NK-92 treated with Interleukin-12 subunit alpha and Interleukin-12 subunit beta, amount 100 ng/mL, for 24 hours (cell line): ENCODE measurements around the gene TSPAN2.

Experiments used
- DNase-seq: peaks from one replicate; lab custom pipeline; 2025; lab: John Stamatoyannopoulos, UW

Gene TSPAN2

DNA sequence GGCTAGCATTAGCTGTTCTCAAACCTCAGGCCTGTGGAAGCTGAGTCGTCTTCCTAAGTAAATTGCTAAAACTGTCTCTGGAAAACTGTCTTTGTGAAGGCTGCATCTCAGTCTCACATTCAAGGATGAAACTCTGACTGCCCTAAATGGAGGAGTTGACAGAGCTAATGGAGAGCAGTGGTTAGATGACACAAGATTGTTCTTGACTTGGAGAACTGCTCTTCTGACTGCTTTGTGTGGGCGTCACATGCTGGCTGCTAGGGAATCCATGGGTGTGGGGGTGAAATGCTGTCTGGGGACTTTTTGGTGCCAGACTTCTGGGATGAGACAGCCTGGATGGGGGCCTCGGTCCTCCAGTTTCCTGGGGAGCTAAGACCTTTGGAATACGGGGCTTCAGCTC lies 24.5 kb upstream of the TSPAN2 start:
- no peak for DNase-seq

DNA sequence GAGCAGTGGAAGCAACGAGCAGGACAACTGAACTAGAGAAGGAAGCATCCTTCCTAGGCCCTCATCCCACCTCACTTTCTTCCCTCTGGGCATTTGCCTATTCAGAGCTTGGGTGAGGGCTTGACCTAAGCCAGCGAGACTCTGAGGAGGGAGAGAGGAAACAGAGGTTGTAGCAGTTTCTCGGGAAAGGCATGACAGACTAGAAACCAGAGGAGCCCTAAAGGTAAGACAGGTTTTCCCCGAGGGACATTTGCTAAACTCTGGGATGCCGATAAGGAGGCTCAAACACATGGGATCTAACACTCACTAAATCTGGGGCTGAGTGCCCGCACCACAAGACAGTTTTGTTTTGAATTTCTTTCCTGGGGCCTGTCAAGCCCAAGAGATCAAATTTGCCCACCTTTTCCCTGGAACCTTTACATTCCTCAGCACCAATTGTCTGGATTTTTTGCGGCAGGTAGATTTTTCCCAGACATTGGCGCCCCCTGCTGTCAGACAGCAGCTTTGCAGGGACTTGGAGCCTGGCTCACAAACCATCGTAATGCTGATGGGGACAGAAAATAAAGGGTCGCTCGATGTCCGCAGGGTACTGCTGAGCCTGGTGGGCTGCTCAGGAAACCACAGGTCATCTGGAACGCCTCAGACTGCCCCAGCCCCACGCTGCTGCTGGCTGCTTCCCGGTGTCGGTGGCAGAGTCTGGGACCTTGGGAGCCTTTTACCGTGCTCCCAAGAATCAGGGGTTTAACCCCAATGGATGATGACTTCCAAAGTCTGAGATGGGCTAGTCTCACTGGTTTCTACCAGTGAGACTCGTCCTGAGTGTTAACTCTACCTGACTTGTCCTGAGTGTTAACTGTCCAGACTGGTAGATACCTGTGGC lies 23.4 kb upstream of the TSPAN2 start:
- no peak for DNase-seq

GRCh38 chr1:115107516-115108260 lies 18.4 kb upstream of the TSPAN2 start:
- no peak for DNase-seq

- DNase-seq, result no peak
Observed at GRCh38 chr1:115105831-115106230, 16.5 kb upstream of the TSPAN2 start.

DNA sequence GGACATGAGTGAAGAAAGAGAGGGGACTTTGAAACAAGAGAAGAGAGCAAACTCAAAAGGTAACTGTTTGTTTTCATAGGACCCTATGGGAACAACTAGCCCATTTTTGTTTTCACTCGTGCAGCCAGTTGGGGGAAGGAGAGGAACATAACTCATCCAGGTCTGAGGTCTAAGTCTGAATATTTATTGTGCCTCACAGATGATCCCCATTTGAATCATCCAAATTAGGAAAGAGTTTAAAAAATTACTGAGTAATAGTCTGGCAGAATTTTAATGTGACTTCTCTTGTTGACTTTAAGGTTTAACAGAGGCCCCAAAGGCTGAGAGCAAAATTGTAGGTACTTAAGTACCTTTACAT lies 10.4 kb upstream of the TSPAN2 start:
- no peak for DNase-seq

DNA sequence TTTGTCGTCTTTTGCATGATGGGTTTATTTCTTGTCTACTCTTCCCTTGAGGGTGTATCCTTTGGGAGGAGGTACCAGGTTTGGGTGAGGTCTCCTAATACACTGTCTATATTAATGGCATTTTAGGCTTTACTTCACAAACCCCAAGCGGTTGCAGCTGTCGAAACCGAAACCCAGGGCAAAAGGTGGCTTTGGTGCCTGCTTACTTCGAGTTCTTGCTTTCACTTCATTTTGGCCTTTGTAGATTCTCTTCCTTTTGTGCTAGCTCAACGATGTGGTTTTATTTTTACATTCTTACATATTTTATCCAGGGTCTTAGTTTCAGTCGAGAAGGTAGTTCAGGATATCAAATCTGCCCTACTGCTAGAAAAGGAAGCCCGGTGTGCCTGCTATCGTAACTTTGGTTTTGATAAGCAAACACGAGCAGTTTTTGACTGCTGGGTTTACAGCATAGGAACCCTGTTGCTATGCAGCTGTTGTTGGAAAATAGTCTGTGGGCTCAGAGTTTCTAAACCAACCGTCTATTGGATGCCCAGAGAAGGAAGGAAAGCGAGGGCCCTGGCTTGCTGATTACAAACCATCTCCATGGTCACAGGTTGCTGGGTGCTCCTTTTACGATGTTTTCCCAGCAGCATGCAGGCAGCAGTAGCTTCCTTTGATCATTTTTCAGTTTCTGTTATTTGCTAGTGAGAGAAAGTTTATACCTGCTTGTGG lies 9.8 kb upstream of the TSPAN2 start:
- peak; percentile 50 for DNase-seq

GRCh38 chr1:115092175-115092574 lies 2.9 kb upstream of the TSPAN2 start:
- DNase-seq, result no peak

GRCh38 chr1:115091572-115091971 lies 2.3 kb upstream of the TSPAN2 start:
- DNase-seq, result no peak

- no peak for DNase-seq
Observed at GRCh38 chr1:115090956-115091355, 1.7 kb upstream of the TSPAN2 start.

DNA sequence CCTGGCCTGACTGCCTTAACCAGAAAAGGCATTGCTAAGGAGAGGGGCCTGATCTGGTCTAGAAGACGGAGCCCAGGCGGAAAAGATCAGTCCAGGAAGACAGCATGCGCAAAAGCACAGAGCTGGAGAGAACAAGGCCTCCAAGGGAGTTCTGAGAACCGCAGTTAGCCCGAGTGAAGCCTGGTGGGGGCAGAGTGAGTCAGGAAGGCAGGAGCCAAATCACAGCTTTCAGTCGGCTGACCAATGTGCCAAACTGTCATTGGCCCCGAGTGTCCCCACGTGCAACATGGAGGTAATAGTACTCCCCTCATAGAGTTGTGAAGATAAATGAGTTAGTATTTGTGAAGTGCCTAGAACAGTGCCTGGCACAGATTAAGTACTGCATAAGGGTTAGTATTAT lies 1.2 kb upstream of the TSPAN2 start:
- no peak for DNase-seq

- DNase-seq, result no peak
Observed at GRCh38 chr1:115090186-115090490, 835 bp upstream of the TSPAN2 start.

- DNase-seq, result no peak
Observed at GRCh38 chr1:115088871-115089419, 358 bp downstream of the TSPAN2 start.

GRCh38 chr1:115088115-115088778 lies 1.1 kb downstream of the TSPAN2 start:
- DNase-seq, result no peak

DNA sequence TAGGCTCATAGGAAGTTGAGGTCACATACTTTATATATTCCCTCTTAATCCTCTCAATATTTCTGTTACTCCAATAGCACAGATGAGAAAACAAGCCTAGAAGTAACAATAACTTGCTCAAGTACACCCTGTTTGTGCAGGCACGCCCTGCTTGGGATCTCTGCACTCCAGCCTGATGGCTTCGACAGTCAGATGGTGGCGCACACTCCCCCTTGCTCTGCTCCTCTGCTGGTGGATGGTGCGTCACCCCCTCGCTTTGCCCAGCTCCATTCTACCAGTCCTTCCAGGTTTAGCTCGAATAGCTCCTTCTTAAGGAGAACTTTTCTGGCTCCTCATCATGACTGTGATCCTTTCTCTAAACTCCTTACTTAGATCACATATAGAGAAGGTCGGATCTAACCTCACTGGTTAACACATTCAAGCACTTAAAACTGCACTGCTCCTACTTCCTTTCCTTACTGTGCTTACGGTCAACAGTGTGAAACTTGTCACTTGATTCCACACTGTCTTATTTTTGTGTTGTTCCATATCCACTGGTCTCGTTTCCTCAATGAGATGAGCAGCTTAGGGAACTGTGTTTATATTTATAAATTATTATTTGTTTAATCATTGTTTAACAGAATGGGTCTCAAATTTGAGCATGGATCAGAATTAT lies 3.0 kb downstream of the TSPAN2 start:
- DNase-seq, result no peak

GRCh38 chr1:115084902-115085511 lies 4.3 kb downstream of the TSPAN2 start:
- no peak for DNase-seq

- DNase-seq, result no peak
Observed at GRCh38 chr1:115082949-115083348, 6.4 kb downstream of the TSPAN2 start.

DNA sequence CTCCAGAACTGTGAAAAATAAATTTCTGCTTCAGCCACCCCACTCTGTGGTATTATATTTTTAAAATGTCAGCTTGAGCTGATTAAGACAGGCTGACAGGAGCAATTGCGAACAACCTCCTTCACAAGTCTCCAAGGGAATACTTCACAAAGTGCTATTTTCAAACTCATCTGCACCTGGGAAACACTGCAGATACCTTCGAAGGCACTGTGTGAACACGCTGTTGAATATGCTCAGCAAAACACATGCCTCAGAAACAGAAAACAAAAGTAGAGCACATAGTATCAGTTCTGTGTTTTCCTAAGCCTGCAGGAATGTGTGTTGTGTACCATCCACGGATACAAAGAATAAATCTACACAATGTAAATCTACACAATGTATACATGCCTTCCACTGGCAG lies 10.6 kb downstream of the TSPAN2 start:
- no peak for DNase-seq

GRCh38 chr1:115077984-115078330 lies 11.3 kb downstream of the TSPAN2 start:
- no peak for DNase-seq

- no peak for DNase-seq
Observed at GRCh38 chr1:115077286-115077983, 11.9 kb downstream of the TSPAN2 start.

GRCh38 chr1:115076384-115076915 lies 12.9 kb downstream of the TSPAN2 start:
- DNase-seq, result no peak
